Activated CD8-positive, alpha-beta T cell treated with anti-CD3 and anti-CD28 coated beads, Interleukin-2, amount 10 ng/mL, durations not matched to agents 7 days and 5 days (primary cell): ENCODE data around the gene CERK. TPM values are rescaled to one million over a fixed set of nuclear protein-coding genes. Genes with fewer than 3 reads are reported as not detected.
"Not testable (repeated sequence)": the region's sequence is repeated elsewhere in the genome, so short reads cannot be mapped to it uniquely, and the experiment has no call there.

Experiments
- ATAC-seq: fragments of 150-1000 bp; cut with Tn5 transposase; one replicate; pipeline ENCODE4 v1.10.0; 2021; ENCODE audit warnings: moderate library complexity
- CTCF ChIA-PET: fragments of 350-600 bp; sonication (Branson Sonifier 250); formaldehyde crosslinking; loops from one replicate; lab custom pipeline; 2021; ENCODE audit warnings: antibody characterized with exemption; lab: Charles Lee
- POLR2A ChIA-PET: fragments of 350-600 bp; sonication (Branson Sonifier 250); formaldehyde crosslinking; loops from one replicate; lab custom pipeline; 2021; ENCODE audit warnings: antibody characterized with exemption; lab: Charles Lee
- DNase-seq: peaks from one replicate; pipeline ENCODE4 v3.0.0-alpha.2; 2020
- H3K27ac Mint-ChIP-seq: one replicate; pipeline ENCODE4 v1.8.0; 2021; ENCODE audit warnings: mild to moderate bottlenecking, mixed read lengths
- H3K27me3 Mint-ChIP-seq: one replicate; pipeline ENCODE4 v1.8.0; 2021; ENCODE audit warnings: low read depth, mixed read lengths
- H3K36me3 Mint-ChIP-seq: one replicate; pipeline ENCODE4 v1.8.0; 2021; ENCODE audit warnings: low read depth, mixed read lengths
- H3K4me1 Mint-ChIP-seq: one replicate; pipeline ENCODE4 v1.8.0; 2021; ENCODE audit warnings: low read depth, mixed read lengths
- H3K4me3 Mint-ChIP-seq: one replicate; pipeline ENCODE4 v1.8.0; 2021; ENCODE audit warnings: mild to moderate bottlenecking, mixed read lengths
- H3K9me3 Mint-ChIP-seq: one replicate; pipeline ENCODE4 v1.8.0; 2022; ENCODE audit warnings: mixed read lengths; ENCODE audit not compliant: insufficient read depth
- total RNA-seq, 2 experiments: library from RNA; stranded (reverse); gene quantifications; one replicate each; pipeline ENCODE4 v1.2.3, GENCODE V29; 2021

The CERK gene
- total RNA-seq, result 10 to 100 TPM; 61.1 to 65.6 TPM

DNA sequence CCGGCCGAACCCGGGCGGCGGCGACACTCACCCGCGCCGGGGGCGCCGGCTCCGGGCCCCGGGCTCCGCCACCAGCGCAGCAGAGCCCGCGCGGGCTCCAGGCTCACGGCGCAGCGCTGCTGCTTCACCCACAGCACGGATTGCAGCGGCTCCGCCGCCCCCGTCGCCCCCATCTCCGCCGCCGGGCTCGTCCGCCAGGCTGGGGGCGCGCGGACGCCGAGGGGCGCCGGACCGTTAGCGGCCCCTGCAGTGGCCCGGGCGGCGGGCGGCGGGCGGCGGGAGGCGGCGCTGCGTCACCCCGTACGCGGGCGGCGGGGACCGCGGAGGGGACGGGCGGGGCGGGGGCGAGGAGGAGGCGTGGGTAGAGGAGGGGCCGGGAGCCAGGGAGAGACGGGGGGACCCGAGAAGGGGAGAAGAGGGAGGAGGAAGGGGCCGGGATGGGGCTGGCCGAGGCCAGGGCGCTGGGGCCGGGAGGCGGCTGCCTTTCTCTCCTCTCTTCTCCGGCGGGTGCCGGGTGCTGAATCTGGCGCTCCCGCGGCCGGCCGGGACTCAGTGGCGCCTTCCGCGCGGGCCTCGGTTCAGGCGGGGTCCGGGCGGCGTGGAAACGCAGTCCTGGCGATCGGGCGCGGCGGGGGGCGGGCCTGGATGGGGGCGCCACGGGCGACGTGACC, at the start of gene CERK:
Gene CERK, minus strand, starts transcription at position 277 of the 671 bp plus-strand sequence. Its CDS starts 104 bp downstream, at position 173.
- CTCF ChIA-PET, result interaction anchor here (1.0 to 1.1 kb wide), 2 partner anchors 21 to 66 kb away, joined by 3 to 9 read pairs; no protein-coding TSS in a partner anchor
- POLR2A ChIA-PET, result interaction anchor here (1.1 to 2.1 kb wide), 2 partner anchors 11 to 25 kb away, joined by 7 to 10 read pairs; partner anchors contain the start of gene TBC1D22A
- Mint-ChIP-seq H3K36me3 (peaks cover 29% of the 10 kb centered on the region), H3K4me3 (peak within 1 kb of the TSS; percentile 100), H3K9me3 (peaks cover 6% of the 10 kb centered on the region), H3K27ac (peak within 1 kb of the TSS; percentile 98), H3K27me3 (no peaks in the 10 kb centered on the region), H3K4me1 (peaks cover 40% of the 10 kb centered on the region)
- peak; percentile 59 for DNase-seq
- peak; percentile 66 for ATAC-seq

- CTCF ChIA-PET, result interaction anchor here (1.5 to 3.2 kb wide), 3 partner anchors 19 to 25 kb away, joined by 4 to 12 read pairs (median 5); no protein-coding TSS in a partner anchor
- DNase-seq, result no peak
- no peak overlapping the region for H3K27ac Mint-ChIP-seq
Observed at GRCh38 chr22:46783721-46784120, 45.7 kb upstream of the CERK start.

GRCh38 chr22:46782200-46782599, 44.1 kb upstream of the CERK start:
- CTCF ChIA-PET, result interaction anchor here (1.5 kb wide), 1 partner anchor 22 kb away, joined by 4 read pairs; no protein-coding TSS in a partner anchor
- ATAC-seq, H3K27me3 Mint-ChIP-seq: not testable (repeated sequence)

More at GRCh38 chr22:46783721-46784120, 45.7 kb upstream of the CERK start:
- POLR2A ChIA-PET, result no interaction called here
- H3K27me3 Mint-ChIP-seq, result no peaks in the 10 kb centered on the region
- H3K9me3 Mint-ChIP-seq, result no peaks in the 10 kb centered on the region
- H3K4me1 Mint-ChIP-seq, result peaks cover 15% of the 10 kb centered on the region
- no peak for ATAC-seq
- peaks cover 26% of the 10 kb centered on the region for H3K36me3 Mint-ChIP-seq
- H3K4me3 Mint-ChIP-seq, result no peak overlapping the region

GRCh38 chr22:46781291-46781690, 43.2 kb upstream of the CERK start:
- Mint-ChIP-seq H3K36me3 (peaks cover 27% of the 10 kb centered on the region), H3K27me3 (no peaks in the 10 kb centered on the region), H3K4me3 (no peak overlapping the region), H3K4me1 (peaks cover 27% of the 10 kb centered on the region), H3K9me3 (no peaks in the 10 kb centered on the region), H3K27ac (no peak overlapping the region)
- no peak for DNase-seq
- CTCF ChIA-PET, result interaction anchor here (1.1 to 1.5 kb wide), 2 partner anchors 18 kb away, joined by 3 to 4 read pairs; partner anchors contain the start of gene TBC1D22A
- no peak for ATAC-seq
- POLR2A ChIA-PET, result interaction anchor here (1.5 kb wide), 1 partner anchor 19 kb away, joined by 5 read pairs; the partner anchor contains the start of gene TBC1D22A

More at GRCh38 chr22:46782200-46782599, 44.1 kb upstream of the CERK start:
- POLR2A ChIA-PET, H3K9me3 Mint-ChIP-seq, H3K27ac Mint-ChIP-seq, H3K4me3 Mint-ChIP-seq, DNase-seq: not testable (repeated sequence)
- H3K4me1 Mint-ChIP-seq, result peaks cover 18% of the 10 kb centered on the region
- peaks cover 22% of the 10 kb centered on the region for H3K36me3 Mint-ChIP-seq

DNA sequence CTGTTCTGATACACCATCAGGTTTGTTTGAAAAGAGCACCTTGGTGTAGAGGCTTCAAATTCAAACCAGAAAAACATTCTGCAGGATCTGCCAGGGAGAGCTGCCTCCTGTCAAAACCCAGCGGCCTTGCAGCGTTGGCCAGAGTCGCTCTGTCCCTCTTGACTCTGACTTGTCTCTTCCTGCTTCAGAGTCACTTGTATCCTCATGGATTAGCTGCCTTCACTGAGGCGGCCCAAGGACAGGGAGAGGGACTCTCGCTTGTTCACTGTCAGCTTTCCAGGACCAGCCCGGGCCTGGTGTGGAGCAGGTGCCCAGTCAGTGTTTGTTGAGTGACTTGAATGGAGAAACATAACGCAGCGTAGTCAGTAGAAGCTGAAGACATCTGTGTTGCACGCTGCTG, 42.4 kb upstream of the CERK start:
- Mint-ChIP-seq H3K9me3 (no peaks in the 10 kb centered on the region), H3K27me3 (no peaks in the 10 kb centered on the region), H3K36me3 (peaks cover 22% of the 10 kb centered on the region), H3K27ac (no peak overlapping the region), H3K4me3 (no peak overlapping the region), H3K4me1 (peaks cover 33% of the 10 kb centered on the region)
- ATAC-seq (no peak), DNase-seq (no peak)
- POLR2A ChIA-PET, result interaction anchor here (1.5 kb wide), 1 partner anchor 18 kb away, joined by 5 read pairs; the partner anchor contains the start of gene TBC1D22A
- CTCF ChIA-PET, result interaction anchor here (0.6 to 1.5 kb wide), 4 partner anchors 17 to 76 kb away, joined by 3 to 4 read pairs (median 3); partner anchors contain the start of gene TBC1D22A

DNA sequence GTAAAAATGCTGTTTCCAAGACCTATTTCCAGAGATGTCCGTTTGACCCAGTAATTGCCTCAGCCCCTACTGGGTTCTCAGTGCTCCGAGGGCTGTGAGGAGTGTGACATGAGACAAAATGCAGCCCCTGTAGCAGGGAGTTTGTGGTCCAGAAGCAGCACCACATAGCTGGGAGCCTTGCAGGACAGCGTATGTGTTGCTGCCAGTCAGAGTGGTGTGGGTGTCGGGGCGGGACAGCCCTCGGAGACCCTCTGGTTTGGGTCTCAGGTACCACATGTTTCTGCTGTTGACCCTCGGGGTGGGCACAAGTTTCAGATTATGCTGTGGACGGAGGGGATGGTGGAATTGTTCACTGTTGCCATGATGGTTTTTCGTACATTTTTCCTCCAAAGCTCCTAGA, 41.6 kb upstream of the CERK start:
- DNase-seq (no peak), ATAC-seq (no peak)
- Mint-ChIP-seq H3K27me3 (no peaks in the 10 kb centered on the region), H3K4me3 (no peak overlapping the region), H3K27ac (no peak overlapping the region), H3K4me1 (peaks cover 35% of the 10 kb centered on the region), H3K36me3 (peaks cover 19% of the 10 kb centered on the region), H3K9me3 (no peaks in the 10 kb centered on the region)
- ChIA-PET CTCF (interaction anchor here (0.6 to 1.5 kb wide), 3 partner anchors 17 to 76 kb away, joined by 3 to 4 read pairs (median 3); partner anchors contain the start of gene TBC1D22A), POLR2A (interaction anchor here (1.5 kb wide), 1 partner anchor 17 kb away, joined by 5 read pairs; the partner anchor contains the start of gene TBC1D22A)

DNA sequence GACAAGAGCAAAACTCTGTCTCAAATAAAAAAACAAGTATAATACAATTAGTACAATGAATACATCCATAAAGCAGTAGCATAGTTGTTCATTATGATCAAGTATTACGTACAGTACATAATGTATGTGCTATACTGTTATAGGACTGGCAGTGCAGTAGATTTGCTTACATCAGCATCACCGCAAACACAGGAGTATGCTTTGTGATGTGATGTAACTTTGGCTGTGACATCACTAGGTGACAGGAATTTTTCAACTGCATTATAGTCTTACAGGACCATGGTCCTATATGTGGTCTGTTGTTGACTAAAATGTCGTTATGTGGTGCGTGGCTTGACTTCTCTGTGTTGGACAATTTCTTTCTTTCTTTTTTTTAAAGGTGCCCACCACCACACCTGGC, 41.0 kb upstream of the CERK start:
- peaks cover 19% of the 10 kb centered on the region for H3K36me3 Mint-ChIP-seq
- H3K27me3 Mint-ChIP-seq, result no peaks in the 10 kb centered on the region
- no peaks in the 10 kb centered on the region for H3K9me3 Mint-ChIP-seq
- ChIA-PET POLR2A (no interaction called here), CTCF (interaction anchor here (1.5 to 2.8 kb wide), 2 partner anchors 19 to 24 kb away, joined by 3 to 8 read pairs; no protein-coding TSS in a partner anchor)
- ATAC-seq (no peak), DNase-seq (no peak)
- H3K4me3 Mint-ChIP-seq, result no peak overlapping the region
- H3K27ac Mint-ChIP-seq, result no peak overlapping the region
- peaks cover 41% of the 10 kb centered on the region for H3K4me1 Mint-ChIP-seq

DNA sequence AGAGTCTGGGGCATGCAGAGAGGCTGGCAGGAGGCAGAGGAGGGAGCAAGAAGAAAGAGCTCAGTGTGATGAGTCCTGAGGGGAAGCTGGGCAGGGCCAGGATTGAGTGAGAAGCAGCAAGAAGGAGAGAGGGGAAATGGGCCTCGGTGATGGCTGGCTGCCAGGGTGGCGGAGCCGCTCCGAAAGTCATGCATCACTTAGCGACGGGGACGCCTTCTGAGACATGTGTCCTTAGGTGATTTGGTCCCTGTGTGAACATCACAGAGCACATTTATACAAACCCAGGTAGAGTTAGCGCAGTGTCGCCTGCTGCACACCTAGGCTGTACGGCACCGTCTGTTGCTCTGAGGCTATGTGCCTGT, 39.5 kb upstream of the CERK start:
- ChIA-PET POLR2A (interaction anchor here (1.7 kb wide), 1 partner anchor 15 kb away, joined by 6 read pairs; the partner anchor contains the start of gene TBC1D22A), CTCF (interaction anchor here (1.0 to 2.8 kb wide), 4 partner anchors 8 to 26 kb away, joined by 3 to 10 read pairs (median 6); no protein-coding TSS in a partner anchor)
- no peaks in the 10 kb centered on the region for H3K27me3 Mint-ChIP-seq
- ATAC-seq (no peak), DNase-seq (no peak)
- no peaks in the 10 kb centered on the region for H3K9me3 Mint-ChIP-seq
- H3K4me1 Mint-ChIP-seq, result peaks cover 53% of the 10 kb centered on the region
- H3K36me3 Mint-ChIP-seq, result peaks cover 22% of the 10 kb centered on the region
- peak overlapping the region; percentile 22 for H3K4me3 Mint-ChIP-seq
- H3K27ac Mint-ChIP-seq, result peak overlapping the region; percentile 81

- H3K27me3 Mint-ChIP-seq, result no peaks in the 10 kb centered on the region
- H3K27ac Mint-ChIP-seq, result peak overlapping the region; percentile 81
- no peaks in the 10 kb centered on the region for H3K9me3 Mint-ChIP-seq
- peaks cover 22% of the 10 kb centered on the region for H3K36me3 Mint-ChIP-seq
- ATAC-seq (no peak), DNase-seq (no peak)
- ChIA-PET CTCF (interaction anchor here (1.0 to 2.8 kb wide), 4 partner anchors 8 to 26 kb away, joined by 3 to 10 read pairs (median 6); no protein-coding TSS in a partner anchor), POLR2A (interaction anchor here (1.7 kb wide), 1 partner anchor 14 kb away, joined by 6 read pairs; the partner anchor contains the start of gene TBC1D22A)
- H3K4me1 Mint-ChIP-seq, result peaks cover 53% of the 10 kb centered on the region
- H3K4me3 Mint-ChIP-seq, result peak overlapping the region; percentile 22
Observed at GRCh38 chr22:46776876-46777608, 39.0 kb upstream of the CERK start.

DNA sequence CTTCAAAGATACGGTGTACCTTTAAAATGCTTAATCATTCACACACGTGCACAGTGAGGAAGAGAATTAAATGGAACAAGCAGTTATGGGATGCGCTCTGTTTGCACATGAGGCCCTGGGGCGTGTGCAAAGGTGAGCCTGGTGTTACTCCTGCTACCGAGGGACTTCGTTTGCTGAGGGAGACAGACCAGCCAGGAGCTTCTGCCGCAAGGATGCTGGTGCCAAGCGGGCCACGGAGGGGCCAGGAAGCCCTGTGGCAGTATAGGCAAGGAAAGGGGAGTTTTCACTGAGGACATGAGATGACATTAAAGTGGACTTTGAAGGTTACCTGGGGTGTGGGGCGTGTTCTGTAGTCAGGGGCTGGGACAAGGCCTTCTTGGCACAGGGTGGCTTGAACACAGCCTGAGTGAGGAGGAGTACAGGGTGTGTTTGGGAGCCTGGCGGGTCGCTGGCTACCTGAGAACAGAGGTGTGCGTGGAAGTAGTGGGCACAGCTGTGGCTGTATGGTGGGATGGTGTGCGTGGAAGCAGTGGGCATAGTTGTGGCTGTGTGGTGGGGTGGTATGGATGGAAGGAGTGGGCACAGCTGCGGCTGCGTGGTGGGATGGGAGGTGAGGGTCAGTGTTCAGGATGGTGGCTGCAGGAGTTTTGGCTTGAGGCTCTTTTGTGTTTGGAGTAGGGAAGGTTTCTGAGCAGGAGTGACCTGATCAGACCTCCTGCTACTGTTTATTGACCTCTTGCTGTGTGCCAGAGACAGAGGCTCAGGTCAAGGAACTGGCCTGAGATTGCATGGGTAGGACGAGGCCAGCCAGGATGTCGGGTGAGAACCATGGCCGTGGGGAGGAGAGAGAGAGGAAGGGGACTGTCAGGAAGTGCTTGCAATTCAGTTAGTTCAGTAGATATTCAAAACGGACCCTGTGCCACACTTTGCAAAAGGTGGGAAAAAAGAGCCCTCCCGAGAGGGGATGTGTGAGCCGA, 38.1 kb upstream of the CERK start:
- H3K4me3 Mint-ChIP-seq, result peak overlapping the region; percentile 22
- H3K27me3 Mint-ChIP-seq, result no peaks in the 10 kb centered on the region
- no peak for ATAC-seq
- H3K4me1 Mint-ChIP-seq, result peaks cover 53% of the 10 kb centered on the region
- CTCF ChIA-PET, result interaction anchor here (1.2 to 2.8 kb wide), 2 partner anchors 17 to 27 kb away, joined by 6 to 8 read pairs; no protein-coding TSS in a partner anchor
- POLR2A ChIA-PET, result interaction anchor here (0.6 to 3.1 kb wide), 3 partner anchors 13 to 27 kb away, joined by 4 to 25 read pairs (median 6); partner anchors contain the start of gene TBC1D22A
- H3K9me3 Mint-ChIP-seq, result no peaks in the 10 kb centered on the region
- DNase-seq, result no peak
- peak overlapping the region; percentile 81 for H3K27ac Mint-ChIP-seq
- peaks cover 28% of the 10 kb centered on the region for H3K36me3 Mint-ChIP-seq
